Calu3 (cell line): Measurements from ENCODE around the gene PPP3R1. TPM values are rescaled to one million over a fixed set of nuclear protein-coding genes. Genes with fewer than 3 reads are reported as not detected.

Experiments used
- BruUV-seq: library from RNA; stranded (reverse); fragments of 400-500 nt; replicated peaks from 2 replicates; lab custom pipeline; 2021; lab: Mats Ljungman, UMichigan
- CTCF ChIA-PET: fragments of 300-600 bp; sonication (Branson Sonifier 250); formaldehyde crosslinking; loops from one replicate; lab custom pipeline; 2022; ENCODE audit warnings: antibody characterized with exemption; lab: Charles Lee
- DNase-seq: peaks from one replicate; pipeline ENCODE4 v3.0.0; 2022
- H3K27ac Mint-ChIP-seq: one replicate; pipeline ENCODE4 v1.8.0; 2022; ENCODE audit warnings: mixed read lengths; ENCODE audit not compliant: unreplicated experiment
- H3K27me3 Mint-ChIP-seq: one replicate; pipeline ENCODE4 v1.8.0; 2022; ENCODE audit warnings: mixed read lengths; ENCODE audit not compliant: unreplicated experiment
- H3K36me3 Mint-ChIP-seq: one replicate; pipeline ENCODE4 v1.8.0; 2022; ENCODE audit warnings: mild to moderate bottlenecking, moderate library complexity, mixed read lengths; ENCODE audit not compliant: insufficient read depth, unreplicated experiment
- H3K4me1 Mint-ChIP-seq: one replicate; pipeline ENCODE4 v1.8.0; 2022; ENCODE audit warnings: mild to moderate bottlenecking, low read depth, mixed read lengths; ENCODE audit not compliant: unreplicated experiment
- H3K4me3 Mint-ChIP-seq: one replicate; pipeline ENCODE4 v1.8.0; 2022; ENCODE audit warnings: mild to moderate bottlenecking, low read depth, moderate library complexity, mixed read lengths; ENCODE audit not compliant: unreplicated experiment
- H3K9me3 Mint-ChIP-seq: one replicate; pipeline ENCODE4 v1.8.0; 2022; ENCODE audit warnings: low read depth, mixed read lengths; ENCODE audit not compliant: unreplicated experiment
- CTCF ChIP-seq: fragments of 200-600 bp; IDR thresholded peaks from one replicate; pipeline ENCODE4 v1.8.0; 2022; ENCODE audit warnings: antibody characterized with exemption; ENCODE audit not compliant: unreplicated experiment
- intact Hi-C: fragments of 100-400 bp; cut with micrococcal nuclease; formaldehyde crosslinking; loops from one replicate; pipeline ENCODE4 v1.10.0; 2022; ENCODE audit not compliant: unreplicated experiment
- total RNA-seq: library from RNA; stranded (reverse); gene quantifications from 2 replicates; pipeline ENCODE4 v1.2.3, GENCODE V29; 2022

PPP3R1 gene
- total RNA-seq, 1 experiment from 2014 or later = 63.4 TPM

- CTCF ChIA-PET = interaction anchor here (0.6 kb wide), 1 partner anchor 61 kb away, joined by 3 read pairs; no protein-coding TSS in a partner anchor
- peaks cover 26% of the 10 kb centered on the region for H3K36me3 Mint-ChIP-seq
- H3K27me3 Mint-ChIP-seq = no peaks in the 10 kb centered on the region
- BruUV-seq = no TSS peak
- H3K9me3 Mint-ChIP-seq = no peaks in the 10 kb centered on the region
- DNase-seq = no peak
- intact Hi-C loops = no loop called here
- no peak for TF ChIP-seq CTCF
- no peak overlapping the region for H3K4me3 Mint-ChIP-seq
- peaks cover 6% of the 10 kb centered on the region for H3K4me1 Mint-ChIP-seq
- no peak overlapping the region for H3K27ac Mint-ChIP-seq
Observed at GRCh38 chr2:68163641-68164040, 88.7 kb downstream of the PPP3R1 start.

- DNase-seq = no peak
- peak overlapping the region; percentile 98 for H3K4me3 Mint-ChIP-seq
- H3K36me3 Mint-ChIP-seq = peaks cover 46% of the 10 kb centered on the region
- TSS peak; percentile 64 for BruUV-seq
- peak overlapping the region; percentile 99 for H3K27ac Mint-ChIP-seq
- H3K4me1 Mint-ChIP-seq = peaks cover 16% of the 10 kb centered on the region
- TF ChIP-seq CTCF = no peak
- intact Hi-C loops = no loop called here
- CTCF ChIA-PET = interaction anchor here (0.5 to 1.5 kb wide), 2 partner anchors 11 to 701 kb away, joined by 3 to 8 read pairs; no protein-coding TSS in a partner anchor
- no peaks in the 10 kb centered on the region for H3K27me3 Mint-ChIP-seq
- H3K9me3 Mint-ChIP-seq = no peaks in the 10 kb centered on the region
Observed at GRCh38 chr2:68158134-68158447, 94.2 kb downstream of the PPP3R1 start.

- intact Hi-C loops = loop anchor here (2.0 kb wide), 1 partner anchor 93 kb away; no protein-coding TSS in a partner anchor
- no peaks in the 10 kb centered on the region for H3K9me3 Mint-ChIP-seq
- no TSS peak for BruUV-seq
- no peaks in the 10 kb centered on the region for H3K27me3 Mint-ChIP-seq
- peaks cover 46% of the 10 kb centered on the region for H3K36me3 Mint-ChIP-seq
- no peak for TF ChIP-seq CTCF
- peak; percentile 95 for DNase-seq
- H3K4me1 Mint-ChIP-seq = peaks cover 16% of the 10 kb centered on the region
- peak within 1 kb of the TSS; percentile 98 for H3K4me3 Mint-ChIP-seq
- H3K27ac Mint-ChIP-seq = peak within 1 kb of the TSS; percentile 99
- CTCF ChIA-PET = interaction anchor here (0.5 to 1.5 kb wide), 3 partner anchors 12 to 702 kb away, joined by 3 to 8 read pairs (median 3); no protein-coding TSS in a partner anchor
Observed at GRCh38 chr2:68157402-68158133, 94.8 kb downstream of the PPP3R1 start, which contains the start of gene PNO1. Gene PNO1, plus strand, starts transcription at chr2:68157888. Its CDS starts 47 bp downstream, at chr2:68157935.

- Mint-ChIP-seq H3K4me1 (peaks cover 16% of the 10 kb centered on the region), H3K9me3 (no peaks in the 10 kb centered on the region), H3K27ac (peak overlapping the region; percentile 99), H3K27me3 (no peaks in the 10 kb centered on the region), H3K4me3 (peak overlapping the region; percentile 98), H3K36me3 (peaks cover 42% of the 10 kb centered on the region)
- CTCF ChIA-PET = interaction anchor here (0.8 to 1.5 kb wide), 2 partner anchors 12 to 40 kb away, joined by 3 to 8 read pairs; no protein-coding TSS in a partner anchor
- TF ChIP-seq CTCF = no peak
- BruUV-seq = TSS peak; percentile 78
- intact Hi-C loops = loop anchor here (2.0 kb wide), 1 partner anchor 94 kb away; no protein-coding TSS in a partner anchor
- DNase-seq = no peak
Observed at GRCh38 chr2:68157002-68157401, 95.3 kb downstream of the PPP3R1 start.
